ENCODE data around the gene UNC45B.

The UNC45B gene

DNA sequence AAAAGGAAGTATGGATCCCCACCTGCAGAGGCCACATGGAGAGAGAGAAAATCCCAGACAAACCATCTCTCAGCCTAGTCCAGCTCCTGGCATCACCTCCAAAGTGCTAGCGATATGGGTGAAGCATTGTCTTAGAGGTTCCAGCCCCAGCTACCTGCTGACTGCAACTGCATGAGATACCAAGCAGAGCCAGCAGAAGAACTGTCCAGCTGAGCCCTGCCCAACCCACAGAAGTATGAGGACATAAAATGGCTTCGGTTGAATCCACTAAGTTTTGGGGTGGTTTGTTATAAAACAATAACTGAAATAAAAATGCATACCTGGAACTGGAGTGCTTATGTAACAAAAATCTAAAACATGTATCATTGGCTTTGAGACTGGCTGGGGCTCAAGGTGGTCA is 74.8 kb downstream of the UNC45B start:
- DNase-seq (ENCODE audit: low read depth in 1 of 2, low spot score in 1 of 2) = no peak
- TF ChIP-seq GABPA (IDR thresholded peaks at IDR 0.05; ENCODE audit: low read depth) = no peak
- TF ChIP-seq, protein P1, sequence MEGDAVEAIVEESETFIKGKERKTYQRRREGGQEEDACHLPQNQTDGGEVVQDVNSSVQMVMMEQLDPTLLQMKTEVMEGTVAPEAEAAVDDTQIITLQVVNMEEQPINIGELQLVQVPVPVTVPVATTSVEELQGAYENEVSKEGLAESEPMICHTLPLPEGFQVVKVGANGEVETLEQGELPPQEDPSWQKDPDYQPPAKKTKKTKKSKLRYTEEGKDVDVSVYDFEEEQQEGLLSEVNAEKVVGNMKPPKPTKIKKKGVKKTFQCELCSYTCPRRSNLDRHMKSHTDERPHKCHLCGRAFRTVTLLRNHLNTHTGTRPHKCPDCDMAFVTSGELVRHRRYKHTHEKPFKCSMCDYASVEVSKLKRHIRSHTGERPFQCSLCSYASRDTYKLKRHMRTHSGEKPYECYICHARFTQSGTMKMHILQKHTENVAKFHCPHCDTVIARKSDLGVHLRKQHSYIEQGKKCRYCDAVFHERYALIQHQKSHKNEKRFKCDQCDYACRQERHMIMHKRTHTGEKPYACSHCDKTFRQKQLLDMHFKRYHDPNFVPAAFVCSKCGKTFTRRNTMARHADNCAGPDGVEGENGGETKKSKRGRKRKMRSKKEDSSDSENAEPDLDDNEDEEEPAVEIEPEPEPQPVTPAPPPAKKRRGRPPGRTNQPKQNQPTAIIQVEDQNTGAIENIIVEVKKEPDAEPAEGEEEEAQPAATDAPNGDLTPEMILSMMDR (IDR thresholded peaks at IDR 0.05; ENCODE audit: insufficient read depth, low read length) = no peak
- no peak for TF ChIP-seq POLR2AphosphoS5 (IDR thresholded peaks at IDR 0.05; ENCODE audit: low read depth)
- TF ChIP-seq, protein P2, sequence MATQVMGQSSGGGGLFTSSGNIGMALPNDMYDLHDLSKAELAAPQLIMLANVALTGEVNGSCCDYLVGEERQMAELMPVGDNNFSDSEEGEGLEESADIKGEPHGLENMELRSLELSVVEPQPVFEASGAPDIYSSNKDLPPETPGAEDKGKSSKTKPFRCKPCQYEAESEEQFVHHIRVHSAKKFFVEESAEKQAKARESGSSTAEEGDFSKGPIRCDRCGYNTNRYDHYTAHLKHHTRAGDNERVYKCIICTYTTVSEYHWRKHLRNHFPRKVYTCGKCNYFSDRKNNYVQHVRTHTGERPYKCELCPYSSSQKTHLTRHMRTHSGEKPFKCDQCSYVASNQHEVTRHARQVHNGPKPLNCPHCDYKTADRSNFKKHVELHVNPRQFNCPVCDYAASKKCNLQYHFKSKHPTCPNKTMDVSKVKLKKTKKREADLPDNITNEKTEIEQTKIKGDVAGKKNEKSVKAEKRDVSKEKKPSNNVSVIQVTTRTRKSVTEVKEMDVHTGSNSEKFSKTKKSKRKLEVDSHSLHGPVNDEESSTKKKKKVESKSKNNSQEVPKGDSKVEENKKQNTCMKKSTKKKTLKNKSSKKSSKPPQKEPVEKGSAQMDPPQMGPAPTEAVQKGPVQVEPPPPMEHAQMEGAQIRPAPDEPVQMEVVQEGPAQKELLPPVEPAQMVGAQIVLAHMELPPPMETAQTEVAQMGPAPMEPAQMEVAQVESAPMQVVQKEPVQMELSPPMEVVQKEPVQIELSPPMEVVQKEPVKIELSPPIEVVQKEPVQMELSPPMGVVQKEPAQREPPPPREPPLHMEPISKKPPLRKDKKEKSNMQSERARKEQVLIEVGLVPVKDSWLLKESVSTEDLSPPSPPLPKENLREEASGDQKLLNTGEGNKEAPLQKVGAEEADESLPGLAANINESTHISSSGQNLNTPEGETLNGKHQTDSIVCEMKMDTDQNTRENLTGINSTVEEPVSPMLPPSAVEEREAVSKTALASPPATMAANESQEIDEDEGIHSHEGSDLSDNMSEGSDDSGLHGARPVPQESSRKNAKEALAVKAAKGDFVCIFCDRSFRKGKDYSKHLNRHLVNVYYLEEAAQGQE (IDR thresholded peaks at IDR 0.05; ENCODE audit: insufficient replicate concordance, low read depth) = no peak
- TF ChIP-seq SPI1 (IDR thresholded peaks at IDR 0.05; ENCODE audit: borderline replicate concordance, low read depth) = no peak
- Histone ChIP-seq H3K27ac (replicated peaks) (no peak overlapping the region), H3K4me3 (replicated peaks; ENCODE audit: insufficient read depth, low read length) (no peak overlapping the region), H3K27me3 (ENCODE audit: insufficient read depth, poor library complexity, severe bottlenecking) (no peaks in the 10 kb centered on the region)

DNA sequence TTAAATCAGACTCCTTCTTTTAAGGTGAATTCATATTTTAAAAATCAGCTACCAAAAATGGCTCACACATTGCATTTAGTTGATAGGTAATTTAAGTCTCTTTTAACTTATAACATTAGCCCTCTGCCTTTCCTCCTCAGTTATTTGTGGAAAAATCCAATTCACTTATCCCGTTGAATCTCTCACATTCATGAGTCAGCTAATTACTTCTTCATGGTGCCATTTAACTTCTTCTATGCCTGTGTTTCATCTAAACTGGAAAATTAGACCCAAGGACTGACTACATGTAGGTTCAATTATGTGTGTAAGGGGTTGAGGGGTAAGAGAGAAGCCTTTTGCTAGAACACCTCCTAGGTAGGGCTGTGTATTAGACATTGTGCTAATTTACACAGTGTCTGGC is 76.8 kb downstream of the UNC45B start:
- no peak overlapping the region for H3K27ac ChIP-seq (replicated peaks)
- no peaks in the 10 kb centered on the region for H3K27me3 ChIP-seq (ENCODE audit: insufficient read depth, poor library complexity, severe bottlenecking)
- DNase-seq (ENCODE audit: low read depth in 1 of 2, low spot score in 1 of 2) = no peak
- TF ChIP-seq, protein P2 (IDR thresholded peaks at IDR 0.05; ENCODE audit: insufficient replicate concordance, low read depth) = no peak
- TF ChIP-seq POLR2AphosphoS5 (IDR thresholded peaks at IDR 0.05; ENCODE audit: low read depth) (no peak), SPI1 (IDR thresholded peaks at IDR 0.05; ENCODE audit: borderline replicate concordance, low read depth) (no peak), GABPA (IDR thresholded peaks at IDR 0.05; ENCODE audit: low read depth) (no peak)
- TF ChIP-seq, protein P1 (IDR thresholded peaks at IDR 0.05; ENCODE audit: insufficient read depth, low read length) = no peak
- no peak overlapping the region for H3K4me3 ChIP-seq (replicated peaks; ENCODE audit: insufficient read depth, low read length)

DNA sequence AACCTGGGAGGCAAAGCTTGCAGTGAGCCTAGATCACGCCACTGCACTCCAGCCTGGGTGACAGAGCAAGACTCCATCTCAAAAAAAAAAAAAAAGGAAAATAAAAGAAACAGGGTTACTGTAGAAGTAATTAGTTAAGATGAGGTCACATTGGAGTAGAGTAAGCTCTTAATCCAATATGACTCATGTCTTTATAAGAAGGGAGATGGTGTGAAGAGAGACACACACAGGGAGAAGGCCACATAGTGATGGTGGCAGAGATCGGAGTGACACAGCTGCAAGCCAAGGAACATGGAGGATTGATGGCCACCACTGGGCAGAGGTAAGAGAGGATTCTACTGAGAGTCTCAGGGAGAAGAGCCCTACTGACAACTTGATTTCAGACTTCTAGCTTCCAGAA is 79.9 kb downstream of the UNC45B start:
- Histone ChIP-seq H3K4me3 (replicated peaks; ENCODE audit: insufficient read depth, low read length) (no peak overlapping the region), H3K27me3 (ENCODE audit: insufficient read depth, poor library complexity, severe bottlenecking) (no peaks in the 10 kb centered on the region), H3K27ac (replicated peaks) (no peak overlapping the region)
- DNase-seq (ENCODE audit: low read depth in 1 of 2, low spot score in 1 of 2) = no peak
- TF ChIP-seq, protein P2 (IDR thresholded peaks at IDR 0.05; ENCODE audit: insufficient replicate concordance, low read depth) = no peak
- TF ChIP-seq, protein P1 (IDR thresholded peaks at IDR 0.05; ENCODE audit: insufficient read depth, low read length) = no peak
- no peak for TF ChIP-seq SPI1 (IDR thresholded peaks at IDR 0.05; ENCODE audit: borderline replicate concordance, low read depth)
- no peak for TF ChIP-seq POLR2AphosphoS5 (IDR thresholded peaks at IDR 0.05; ENCODE audit: low read depth)
- no peak for TF ChIP-seq GABPA (IDR thresholded peaks at IDR 0.05; ENCODE audit: low read depth)
